NCI-H1436 treated with DMSO at 0.1 percent for 48 hours (cell line): ENCODE data around the gene SREBF2.
"Not testable (repeated sequence)": the region's sequence is repeated elsewhere in the genome, so short reads cannot be mapped to it uniquely, and the experiment has no call there.

Experiments
- DNase-seq: peaks from one replicate; lab custom pipeline; 2025; lab: John Stamatoyannopoulos, UW

Gene SREBF2

GRCh38 chr22:41821471-41822316 lies 11.2 kb upstream of the SREBF2 start:
- no peak for DNase-seq

- DNase-seq = peak; percentile 44
Observed at GRCh38 chr22:41822317-41823057, 10.4 kb upstream of the SREBF2 start.

GRCh38 chr22:41823797-41824196 lies 9.1 kb upstream of the SREBF2 start:
- no peak for DNase-seq

GRCh38 chr22:41825376-41825775 lies 7.5 kb upstream of the SREBF2 start:
- DNase-seq = no peak

GRCh38 chr22:41826021-41826420 lies 6.9 kb upstream of the SREBF2 start:
- no peak for DNase-seq

- DNase-seq = no peak
Observed at GRCh38 chr22:41826430-41827383, 6.2 kb upstream of the SREBF2 start.

- DNase-seq = no peak
Observed at GRCh38 chr22:41827671-41828070, 5.2 kb upstream of the SREBF2 start.

GRCh38 chr22:41828516-41828915 lies 4.4 kb upstream of the SREBF2 start:
- no peak for DNase-seq

GRCh38 chr22:41830174-41830573 lies 2.7 kb upstream of the SREBF2 start:
- DNase-seq = no peak

- no peak for DNase-seq
Observed at GRCh38 chr22:41831383-41831782, 1.5 kb upstream of the SREBF2 start.

GRCh38 chr22:41831828-41832552 lies 915 bp upstream of the SREBF2 start:
- DNase-seq = no peak

- DNase-seq = no peak
Observed at GRCh38 chr22:41833369-41834004, 582 bp downstream of the SREBF2 start.

GRCh38 chr22:41834005-41834944 lies 1.4 kb downstream of the SREBF2 start:
- no peak for DNase-seq

GRCh38 chr22:41835462-41835861 lies 2.6 kb downstream of the SREBF2 start:
- not testable (repeated sequence) for DNase-seq

- DNase-seq = no peak
Observed at GRCh38 chr22:41836551-41836950, 3.6 kb downstream of the SREBF2 start.

- no peak for DNase-seq
Observed at GRCh38 chr22:41838842-41839618, 6.1 kb downstream of the SREBF2 start.

- no peak for DNase-seq
Observed at GRCh38 chr22:41840216-41840615, 7.3 kb downstream of the SREBF2 start.

GRCh38 chr22:41841085-41841712 lies 8.3 kb downstream of the SREBF2 start:
- no peak for DNase-seq
